DMS153 (cell line): ENCODE measurements around the gene MMRN1.

ENCODE experiments used
- DNase-seq: peaks from one replicate; lab custom pipeline; 2025; lab: John Stamatoyannopoulos, UW

MMRN1 gene

DNA sequence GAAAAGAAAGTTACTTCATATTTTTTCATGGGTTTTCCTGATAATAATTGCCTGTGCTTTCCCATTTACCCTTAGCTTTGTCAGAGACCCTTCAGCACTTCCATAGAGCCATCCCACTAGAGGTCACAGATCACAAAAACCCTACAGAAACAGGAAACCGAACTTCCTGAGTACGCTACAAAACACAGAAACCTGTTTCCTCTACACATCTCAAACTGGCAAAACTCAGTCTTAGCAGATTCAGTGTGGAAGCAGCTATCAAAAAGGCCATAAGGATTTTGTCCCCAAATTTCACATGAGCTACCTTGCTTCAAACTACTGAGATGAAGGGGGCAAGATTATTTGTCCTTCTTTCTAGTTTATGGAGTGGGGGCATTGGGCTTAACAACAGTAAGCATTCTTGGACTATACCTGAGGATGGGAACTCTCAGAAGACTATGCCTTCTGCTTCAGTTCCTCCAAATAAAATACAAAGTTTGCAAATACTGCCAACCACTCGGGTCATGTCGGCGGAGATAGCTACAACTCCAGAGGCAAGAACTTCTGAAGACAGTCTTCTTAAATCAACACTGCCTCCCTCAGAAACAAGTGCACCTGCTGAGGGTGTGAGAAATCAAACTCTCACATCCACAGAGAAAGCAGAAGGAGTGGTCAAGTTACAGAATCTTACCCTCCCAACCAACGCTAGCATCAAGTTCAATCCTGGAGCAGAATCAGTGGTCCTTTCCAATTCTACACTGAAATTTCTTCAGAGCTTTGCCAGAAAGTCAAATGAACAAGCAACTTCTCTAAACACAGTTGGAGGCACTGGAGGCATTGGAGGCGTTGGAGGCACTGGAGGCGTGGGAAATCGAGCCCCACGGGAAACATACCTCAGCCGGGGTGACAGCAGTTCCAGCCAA, at the start of gene MMRN1:
MMRN1 (plus strand) TSS at position 206 of the 902 bp plus-strand sequence; CDS start at position 324, 118 bp downstream.
- DNase-seq: no peak

- peak; percentile 36 for DNase-seq
Measured at GRCh38 chr4:89847571-89848325, 46.9 kb upstream of the MMRN1 start.

DNA sequence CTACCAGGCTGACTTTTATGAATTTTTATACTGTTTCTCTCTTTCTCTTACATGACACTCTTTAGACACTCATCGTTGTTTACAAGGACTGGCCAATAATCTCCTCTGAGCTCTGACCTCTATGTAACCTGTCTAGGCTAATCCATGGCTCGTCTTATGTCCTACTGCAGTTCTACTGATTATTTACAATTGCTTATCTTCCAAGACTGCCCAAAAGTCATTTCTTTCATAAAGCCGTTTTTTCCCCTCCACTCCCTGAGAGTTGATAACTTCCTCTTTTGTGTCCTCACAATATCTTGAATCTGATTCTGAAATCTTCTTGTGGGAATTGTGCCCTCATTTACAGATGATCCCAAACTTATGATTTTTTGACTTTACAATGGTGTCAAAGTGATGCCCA, 39.4 kb upstream of the MMRN1 start:
- no peak for DNase-seq

- DNase-seq: no peak
Measured at GRCh38 chr4:89860971-89861370, 33.7 kb upstream of the MMRN1 start.

GRCh38 chr4:89863533-89863932, 31.1 kb upstream of the MMRN1 start:
- no peak for DNase-seq

GRCh38 chr4:89868276-89868675, 26.4 kb upstream of the MMRN1 start:
- no peak for DNase-seq

DNA sequence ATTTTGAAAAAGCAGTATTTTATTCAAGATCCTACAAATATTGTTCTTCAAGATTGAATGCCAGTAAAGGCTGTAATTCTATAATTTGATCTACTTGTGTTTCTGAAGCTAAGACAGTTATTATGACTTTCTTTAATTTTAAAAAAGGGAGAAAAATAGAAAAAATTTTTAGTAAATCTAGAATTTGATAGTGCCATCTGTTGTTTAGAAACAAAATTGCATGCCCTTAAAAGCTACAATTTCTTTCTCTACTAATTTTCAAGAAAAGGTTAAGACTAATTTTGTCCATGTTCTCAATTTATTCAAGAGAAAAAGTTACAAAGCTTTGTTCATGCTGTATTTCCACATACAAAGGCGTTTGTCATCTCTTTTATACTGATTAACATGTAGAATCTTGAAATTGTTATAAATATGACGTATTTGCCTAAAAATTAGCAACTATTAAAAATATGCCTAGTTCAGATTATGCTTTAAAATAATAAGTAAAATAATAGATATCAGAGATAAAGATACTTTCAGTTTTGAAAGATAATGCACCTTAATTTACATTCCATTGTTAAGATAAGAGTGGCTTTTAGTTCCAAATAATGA, 25.6 kb upstream of the MMRN1 start:
- DNase-seq: no peak

DNA sequence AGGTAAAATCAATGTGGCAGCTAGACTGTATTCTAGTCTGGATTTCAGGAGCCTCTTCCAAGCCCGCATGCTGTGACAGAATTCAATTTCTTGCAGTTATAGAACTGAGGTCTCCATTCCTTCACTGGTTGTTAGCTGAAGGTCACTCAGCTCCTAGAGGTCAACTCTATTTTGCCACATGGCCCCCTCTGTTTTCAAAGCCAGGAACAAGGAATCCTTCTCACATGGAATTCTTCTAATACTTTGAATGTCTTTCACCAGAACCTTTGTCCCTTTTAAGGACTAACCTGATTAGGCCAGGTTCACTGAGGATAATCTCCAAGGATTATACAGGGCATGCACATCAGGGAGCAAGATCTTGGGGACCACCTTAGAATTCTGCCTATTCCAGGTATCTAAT, 23.4 kb upstream of the MMRN1 start:
- DNase-seq: no peak

- DNase-seq: no peak
Measured at GRCh38 chr4:89876548-89876947, 18.1 kb upstream of the MMRN1 start.

DNA sequence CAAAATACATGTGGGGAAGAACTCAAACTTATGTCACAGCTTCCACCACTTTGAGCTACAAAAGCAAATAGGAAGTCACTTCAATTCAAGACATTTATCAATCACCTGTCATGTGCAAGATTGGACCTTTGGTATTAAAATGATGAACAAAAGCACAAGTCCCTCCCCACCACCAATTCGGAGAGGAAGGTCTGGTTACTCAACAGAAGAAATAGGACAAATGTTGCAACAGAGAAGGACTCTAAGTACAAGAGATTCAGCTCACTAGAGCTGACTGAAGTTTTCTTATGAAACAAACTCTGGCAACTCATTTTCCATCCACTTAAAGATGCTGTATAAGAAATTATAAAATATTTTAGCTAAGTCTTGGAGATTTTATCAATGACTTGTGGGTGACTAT, 16.0 kb upstream of the MMRN1 start:
- no peak for DNase-seq

DNA sequence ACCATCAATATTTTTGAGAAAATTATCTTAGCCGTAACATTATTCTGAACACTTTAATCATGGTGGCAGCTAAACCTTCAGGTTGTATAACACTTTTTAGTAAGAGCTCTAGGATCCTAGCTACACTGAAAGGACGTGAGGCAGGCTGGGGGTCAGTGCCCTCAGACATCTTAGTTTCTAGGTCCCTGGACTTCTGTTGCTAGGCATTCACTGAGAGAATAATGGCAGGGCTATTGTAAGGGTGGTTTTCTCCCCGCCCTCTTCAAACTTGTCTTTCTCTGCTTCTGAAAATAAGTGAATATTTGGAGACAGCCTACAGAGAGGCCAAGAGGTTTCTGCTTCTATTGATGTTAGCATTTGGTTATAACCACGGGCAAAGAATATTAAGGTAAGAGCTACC, 15.4 kb upstream of the MMRN1 start:
- DNase-seq: no peak

DNA sequence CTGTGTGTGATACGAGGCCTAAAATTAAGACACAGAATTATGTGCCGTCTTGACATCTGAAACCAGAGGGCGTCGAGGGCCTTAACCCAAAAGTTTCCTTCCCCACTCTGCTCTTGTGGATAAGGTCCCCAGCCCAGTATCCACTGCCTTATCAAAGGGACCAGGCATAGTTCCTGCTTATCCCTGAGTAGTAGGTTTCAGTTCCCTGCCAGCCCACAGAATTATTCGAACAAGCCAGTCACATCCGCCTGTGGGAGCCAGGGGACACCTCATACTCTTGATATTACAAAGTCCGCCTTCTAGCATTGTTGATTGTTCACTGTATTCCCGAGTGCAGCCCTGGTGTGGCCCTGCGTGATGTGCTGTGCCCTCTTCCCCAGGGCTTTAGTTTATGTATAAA, 5.4 kb upstream of the MMRN1 start:
- no peak for DNase-seq

GRCh38 chr4:89897867-89898266, 3.2 kb downstream of the MMRN1 start:
- DNase-seq: no peak

DNA sequence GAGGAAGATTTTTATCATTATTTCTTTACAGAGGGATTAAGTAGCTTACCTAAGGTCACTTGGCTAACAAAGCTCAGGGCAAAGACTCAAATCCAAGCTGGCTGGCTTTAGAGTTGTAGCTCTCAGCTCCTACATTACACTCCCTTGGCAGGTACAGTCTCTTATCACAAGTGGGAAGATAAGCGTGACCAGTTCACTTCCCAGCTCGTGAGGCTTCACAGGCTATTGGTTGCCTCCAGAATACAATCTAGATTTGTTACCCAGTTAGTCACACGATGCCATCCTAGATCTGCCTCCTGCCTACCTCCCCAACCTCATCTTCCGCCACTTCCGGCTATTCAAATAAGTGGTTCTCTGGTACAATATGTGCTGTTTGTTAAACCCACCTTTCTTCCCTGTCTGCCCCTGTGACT, 3.7 kb downstream of the MMRN1 start:
- DNase-seq: no peak

DNA sequence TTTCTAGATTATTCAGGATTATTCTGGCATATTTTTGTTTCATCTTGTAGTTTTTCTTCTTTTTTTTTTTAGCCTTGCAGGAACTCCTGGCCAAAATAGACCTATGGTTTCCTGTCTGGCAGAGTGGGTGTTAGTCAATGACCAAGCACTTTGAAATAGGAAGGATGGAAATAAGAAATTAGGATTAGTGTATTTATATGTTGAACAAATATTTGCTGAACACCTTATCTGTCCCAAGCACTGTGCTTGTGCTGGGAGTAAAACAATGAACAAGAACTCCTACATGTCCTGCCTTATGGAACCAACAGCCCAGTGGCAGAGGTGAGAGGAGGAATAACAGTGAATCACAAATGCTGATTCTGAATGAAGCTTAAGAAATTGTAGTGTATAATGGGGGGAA, 4.5 kb downstream of the MMRN1 start:
- DNase-seq: no peak

DNA sequence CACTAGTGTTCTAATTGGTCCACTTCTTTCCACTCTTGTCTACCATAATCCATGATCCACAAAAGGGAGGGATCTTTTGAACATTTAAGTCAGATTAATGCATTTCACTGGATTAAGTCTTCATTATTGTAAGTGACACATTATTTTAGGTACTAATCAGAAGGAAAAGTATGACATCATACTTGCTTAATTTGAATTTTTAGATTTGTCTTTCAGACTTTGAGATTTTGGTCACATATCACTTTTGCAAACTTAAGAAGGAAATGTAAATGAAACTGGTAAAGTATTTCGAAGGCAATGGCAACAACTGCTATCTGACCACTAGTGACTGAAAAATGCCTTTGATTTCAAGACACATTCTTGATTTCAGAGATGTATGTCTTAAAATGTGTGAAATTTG, 5.2 kb downstream of the MMRN1 start:
- no peak for DNase-seq

GRCh38 chr4:89901808-89902431, 7.3 kb downstream of the MMRN1 start:
- peak; percentile 44 for DNase-seq

DNA sequence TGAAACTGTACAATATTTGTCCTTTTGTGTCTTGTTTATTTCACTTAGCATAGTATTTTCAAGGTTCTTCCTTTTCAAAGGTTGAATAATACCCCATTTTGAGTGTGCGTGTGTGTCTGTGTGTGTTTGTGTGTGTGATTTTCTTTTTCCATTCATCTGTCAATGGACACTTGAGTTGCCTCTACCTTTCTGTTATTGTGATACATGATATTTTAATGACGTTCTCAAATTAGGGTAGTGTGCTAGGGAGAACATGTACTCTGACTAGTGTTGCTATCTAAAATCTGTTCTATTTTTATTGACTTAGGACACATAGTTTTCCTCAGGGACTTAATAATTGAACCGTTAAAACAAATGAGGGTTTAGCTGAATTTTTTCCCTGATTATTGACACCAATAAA, 9.9 kb downstream of the MMRN1 start:
- peak; percentile 75 for DNase-seq

- no peak for DNase-seq
Measured at GRCh38 chr4:89906316-89906715, 11.7 kb downstream of the MMRN1 start.

DNA sequence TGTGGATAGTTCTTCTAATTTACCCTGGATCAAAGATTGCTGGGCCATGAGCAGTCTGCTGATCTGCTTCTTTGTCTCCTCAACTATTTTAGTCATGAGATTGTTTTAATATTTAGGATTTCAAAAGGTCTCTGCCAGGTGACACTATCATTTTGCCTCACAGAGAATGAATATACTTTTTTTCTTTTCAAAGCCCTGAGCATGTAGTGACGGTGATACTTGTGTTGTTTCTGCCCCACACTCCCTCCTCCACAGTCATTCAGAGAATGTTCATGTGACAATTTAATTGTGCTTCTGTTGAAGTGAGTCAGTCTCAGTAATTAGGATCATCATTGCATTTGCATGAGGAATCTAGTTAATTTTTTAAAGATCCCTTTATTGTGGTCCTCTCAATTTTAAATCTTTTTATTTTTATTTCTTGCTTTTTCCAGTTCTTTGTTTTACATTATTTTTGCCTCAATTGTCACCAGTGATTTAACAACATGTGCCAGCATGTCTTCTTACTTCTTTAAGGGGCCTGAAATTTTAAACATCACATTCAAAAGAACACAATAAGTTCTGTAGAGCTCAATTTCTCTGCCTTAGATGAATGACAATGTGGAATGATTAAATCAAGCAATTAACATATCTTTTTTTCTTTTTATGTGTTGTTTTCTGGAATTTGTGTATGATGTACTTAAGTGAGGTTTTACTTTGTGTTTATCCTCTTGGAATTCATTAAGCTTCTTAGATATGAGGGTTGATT, 12.3 kb downstream of the MMRN1 start:
- DNase-seq: no peak

DNA sequence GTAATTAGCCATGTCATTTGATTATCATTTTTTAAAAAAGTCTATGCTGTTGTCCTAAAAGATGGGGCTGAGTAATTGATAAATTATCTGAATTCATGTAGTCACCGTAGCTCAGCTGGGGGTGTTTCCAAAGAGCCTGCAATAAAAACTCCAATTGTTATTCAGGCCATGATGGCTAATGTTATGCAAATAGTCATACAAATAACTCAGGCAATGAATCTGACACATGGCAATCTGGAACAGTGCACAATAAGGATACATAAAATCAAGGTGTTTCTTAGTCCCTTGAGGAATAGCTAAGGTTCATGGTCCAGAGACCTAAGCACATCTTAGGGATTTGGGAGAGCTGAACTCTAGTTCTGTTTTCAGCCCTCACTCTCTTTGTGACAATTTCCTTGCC, 15.2 kb downstream of the MMRN1 start:
- no peak for DNase-seq

- no peak for DNase-seq
Measured at GRCh38 chr4:89913623-89914022, 19.0 kb downstream of the MMRN1 start.
